Fibroblast of skin of right quadriceps (primary cell): Measurements from ENCODE around the gene EXOC4.

Experiments
- DNase-seq: peaks from one replicate; pipeline ENCODE4 v3.0.0-alpha.2; 2013

The EXOC4 gene

DNA sequence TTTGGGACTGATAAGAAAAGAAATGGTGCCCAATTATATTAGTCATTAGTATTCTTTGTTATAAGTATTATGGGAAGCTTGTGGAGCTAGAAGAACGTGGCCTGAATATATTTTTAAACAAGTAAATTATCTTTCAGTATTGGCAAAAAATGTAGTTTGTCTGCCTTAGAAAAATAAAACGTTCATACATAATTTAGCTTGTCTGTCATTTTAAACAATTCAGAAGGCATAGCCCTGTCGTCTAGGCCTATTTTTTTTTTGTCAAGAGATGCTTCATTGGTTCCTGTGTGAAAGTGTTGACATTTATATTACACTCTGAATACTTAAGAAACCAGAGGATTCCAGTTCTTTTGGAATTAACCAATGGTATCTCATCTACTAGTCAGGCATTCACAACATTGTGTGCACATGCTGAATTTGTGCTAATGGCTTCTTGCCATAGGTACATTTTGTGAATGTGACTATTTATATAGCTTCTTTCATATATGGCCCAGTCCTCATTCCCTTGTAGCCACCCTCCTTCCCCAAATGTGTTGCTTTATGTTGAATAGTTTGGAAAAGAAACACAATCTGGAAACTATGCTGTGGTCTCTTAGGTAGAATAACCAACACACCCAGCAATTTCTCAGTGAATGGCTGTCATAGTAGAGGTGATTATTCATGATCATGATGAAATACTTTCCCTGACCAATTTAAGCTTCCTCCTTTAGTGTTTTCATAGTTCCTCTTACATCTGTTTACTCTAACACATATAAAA is 435.8 kb downstream of the EXOC4 start:
- DNase-seq: peak; percentile 89

DNA sequence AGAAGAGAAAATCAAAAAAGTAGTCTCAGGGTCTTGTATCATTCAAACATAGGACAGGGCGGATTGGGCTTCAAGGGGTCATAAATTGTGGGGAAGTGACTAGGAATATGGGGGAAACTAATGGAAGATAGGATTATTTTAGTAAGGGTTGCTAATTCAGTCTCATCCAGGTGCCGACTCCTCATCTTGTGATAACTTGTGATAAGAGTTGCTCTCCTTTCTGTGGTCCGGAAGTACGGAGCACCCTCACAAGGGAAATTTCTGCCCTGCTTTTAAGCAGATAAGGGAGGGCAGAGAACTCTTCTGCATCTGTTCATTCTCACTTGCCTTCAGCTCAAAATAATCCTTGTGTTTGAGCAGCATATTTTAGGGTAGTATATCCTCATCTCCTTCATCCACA is 437.9 kb downstream of the EXOC4 start:
- no peak for DNase-seq

DNA sequence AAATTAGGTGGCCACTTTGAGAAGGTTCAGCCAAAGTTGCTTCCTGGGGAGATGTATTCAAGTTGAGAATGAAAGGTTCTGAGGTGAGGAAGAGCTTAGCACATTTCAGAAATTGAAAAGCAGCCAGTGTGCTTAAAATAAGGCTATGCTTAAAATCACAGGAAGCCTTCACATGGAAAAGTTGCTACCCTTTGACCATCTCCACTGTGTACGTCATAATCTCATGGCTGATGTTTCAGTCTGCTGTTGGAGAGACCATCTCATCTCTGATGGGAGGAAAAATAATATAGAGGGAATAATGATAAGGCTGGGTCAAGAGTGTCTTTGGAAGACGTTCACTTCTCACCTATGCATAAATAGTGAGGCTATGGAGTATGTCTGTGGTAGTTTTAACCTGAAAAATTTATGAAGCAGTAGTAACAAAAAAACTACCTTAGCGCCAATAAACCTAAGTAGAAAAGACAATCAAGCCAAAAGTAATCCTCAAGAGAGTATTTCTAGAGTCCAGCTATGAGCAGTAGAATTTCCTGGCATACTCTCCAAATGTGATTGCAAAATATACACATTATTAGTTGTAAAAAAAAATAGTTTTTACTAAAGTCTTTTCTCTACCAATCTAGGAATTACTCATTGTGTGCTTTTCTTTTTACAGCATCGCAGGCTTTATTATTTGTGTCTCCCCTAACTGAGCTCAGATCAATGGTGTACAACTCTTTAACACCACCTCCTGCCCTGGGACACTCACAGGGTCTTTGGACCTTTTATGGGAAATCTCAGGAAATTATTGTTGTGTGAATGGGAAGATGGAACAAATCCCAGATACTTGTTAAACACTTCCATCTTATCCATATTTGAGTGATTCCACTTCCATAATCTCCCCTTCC is 439.1 kb downstream of the EXOC4 start:
- DNase-seq: peak; percentile 67

DNA sequence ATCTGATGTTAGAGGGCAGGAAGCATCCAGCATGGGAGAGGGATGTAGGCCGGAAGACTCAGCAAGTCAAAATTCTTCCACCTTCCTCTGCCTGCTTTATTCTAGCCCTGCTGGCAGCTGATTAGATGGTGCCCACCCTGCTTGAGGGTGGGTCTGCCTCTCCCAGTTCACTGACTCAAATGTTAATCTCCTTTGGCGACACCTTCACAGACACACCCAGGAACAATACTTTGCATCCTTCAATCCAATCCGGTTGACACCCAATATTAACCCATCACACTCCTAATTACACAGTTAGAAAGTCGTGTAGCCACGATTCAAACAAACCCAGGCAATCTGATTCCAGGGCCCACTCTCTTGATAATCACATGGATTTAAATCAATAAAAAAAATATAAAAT is 440.4 kb downstream of the EXOC4 start:
- DNase-seq: no peak

DNA sequence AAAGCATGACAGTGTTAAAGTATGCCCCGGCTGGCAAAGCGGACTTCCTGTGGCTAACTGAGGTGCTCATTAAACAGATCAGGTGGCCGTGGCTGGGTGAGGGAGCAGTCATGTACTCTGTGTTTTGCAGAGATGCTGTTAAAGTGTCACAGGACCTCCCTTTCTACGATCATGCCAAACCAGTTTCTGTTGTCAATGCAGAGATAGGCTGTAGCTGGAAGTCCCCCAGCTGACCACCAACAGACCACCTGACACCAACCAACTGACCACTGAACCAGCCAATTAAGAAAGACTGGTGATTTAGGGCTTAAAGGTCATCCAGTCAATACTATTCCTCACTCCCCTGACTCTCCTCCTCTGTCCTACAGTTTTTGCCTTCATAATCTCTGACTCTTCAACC is 443.2 kb downstream of the EXOC4 start:
- DNase-seq: no peak

DNA sequence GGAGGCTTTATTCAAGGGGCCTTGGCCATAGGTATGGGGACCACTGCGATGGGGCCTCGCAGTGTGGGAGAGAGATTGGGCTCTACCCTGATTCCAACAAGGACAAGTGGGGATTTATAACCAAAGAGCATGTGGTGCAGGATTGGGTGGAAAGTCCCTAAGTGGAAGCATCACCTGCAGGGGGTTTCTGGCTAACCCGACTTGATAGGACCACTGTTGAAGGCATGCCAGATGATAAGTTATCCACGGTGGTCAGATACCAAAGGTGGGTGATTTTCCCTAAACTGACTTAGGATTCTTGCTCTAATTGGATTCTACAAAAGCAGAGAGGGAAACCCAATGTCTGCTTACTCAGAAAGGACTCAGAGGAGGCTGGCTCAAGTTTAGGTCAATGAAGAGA is 444.7 kb downstream of the EXOC4 start:
- no peak for DNase-seq

DNA sequence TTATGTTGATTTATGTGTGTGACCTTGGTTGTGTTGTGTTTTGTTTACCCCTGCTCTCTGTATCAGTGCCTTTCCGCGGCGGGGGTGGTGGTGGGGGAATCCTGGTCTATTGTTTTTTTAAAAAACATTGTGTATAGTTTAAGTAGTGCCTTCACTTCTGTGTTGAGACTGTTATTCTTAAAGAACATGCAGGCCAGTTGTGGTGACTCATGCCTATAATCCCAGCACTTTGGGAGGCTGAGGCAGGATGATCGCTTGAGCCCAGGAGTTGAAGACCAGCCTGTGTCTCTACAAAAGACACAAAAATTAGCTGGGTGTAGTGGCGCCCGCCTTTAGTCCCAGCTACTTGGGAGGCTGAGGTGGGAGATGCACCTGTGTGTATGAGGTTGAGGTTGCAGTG is 445.2 kb downstream of the EXOC4 start:
- peak; percentile 16 for DNase-seq

DNA sequence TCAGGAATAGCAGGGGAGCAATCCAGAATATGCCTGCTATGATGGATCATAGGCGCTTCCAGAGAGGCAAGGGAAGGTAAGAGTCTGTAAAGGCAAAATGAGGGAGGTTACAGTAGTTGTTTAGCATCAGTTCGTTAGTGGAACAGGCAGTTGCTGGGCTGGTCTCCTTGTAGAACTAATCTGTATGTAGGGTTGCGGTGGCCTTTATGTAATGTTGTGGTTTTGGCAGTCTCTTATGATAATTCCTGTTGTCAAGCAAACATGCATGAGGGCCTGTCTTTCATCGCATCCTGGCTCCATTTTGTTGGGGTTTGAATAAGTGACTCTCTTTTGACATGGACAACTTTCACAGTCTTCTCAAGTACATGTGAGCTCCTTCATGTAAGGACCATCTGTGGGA is 446.5 kb downstream of the EXOC4 start:
- peak; percentile 47 for DNase-seq

DNA sequence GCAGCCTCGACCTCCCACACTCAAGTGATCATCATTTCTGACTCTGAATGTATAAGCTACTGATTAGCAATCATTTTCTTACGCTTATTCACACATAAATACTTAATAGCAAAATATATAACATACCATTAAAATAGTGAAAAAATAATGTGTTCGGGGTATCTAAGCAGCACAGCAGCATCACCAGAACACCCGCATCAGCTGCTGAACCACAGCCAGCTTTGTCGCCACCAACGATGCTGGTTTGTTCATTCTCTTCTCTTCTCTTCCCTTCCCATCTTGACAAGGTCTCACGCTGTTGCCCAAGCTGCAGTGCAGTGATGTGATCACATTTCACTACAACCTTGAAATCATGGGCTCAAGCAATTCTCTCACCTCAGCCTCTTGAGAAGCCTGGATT is 449.2 kb downstream of the EXOC4 start:
- DNase-seq: no peak

DNA sequence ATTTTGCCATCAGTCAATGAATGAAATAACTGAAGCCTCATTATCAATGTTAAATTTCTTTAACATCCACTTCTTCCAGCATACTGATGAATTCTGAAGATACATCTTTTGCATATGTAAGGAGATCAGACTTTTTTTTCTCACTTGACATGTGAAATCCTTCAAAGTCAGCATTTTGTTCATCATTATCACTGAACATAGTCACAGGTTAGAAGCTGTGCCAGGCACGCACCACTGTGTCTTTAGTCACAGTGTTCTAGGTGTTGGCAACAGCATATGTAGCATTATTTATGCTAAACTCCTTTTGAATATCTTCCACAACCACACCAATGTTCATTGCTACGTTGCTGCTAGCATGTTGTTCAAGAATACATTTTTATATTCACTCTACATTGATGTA is 450.1 kb downstream of the EXOC4 start:
- DNase-seq: no peak

DNA sequence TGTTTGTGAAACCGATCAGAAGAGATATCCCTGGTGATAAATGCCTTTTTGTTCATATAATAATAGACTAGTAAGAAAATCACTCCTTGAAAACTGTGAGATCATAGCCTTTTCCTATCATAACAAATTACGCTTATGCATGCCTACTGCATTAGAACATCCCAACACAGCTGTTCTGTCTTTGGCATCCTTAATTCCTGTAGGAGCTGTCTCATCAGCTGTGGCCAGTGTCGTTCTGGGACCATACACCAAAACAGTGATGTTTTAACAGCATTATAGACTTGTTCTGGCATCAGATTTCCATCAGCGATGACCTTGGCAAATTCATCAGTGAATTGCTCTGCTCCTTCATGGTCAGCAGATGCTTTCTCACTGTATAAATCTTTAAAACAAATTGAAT is 450.7 kb downstream of the EXOC4 start:
- peak; percentile 71 for DNase-seq

DNA sequence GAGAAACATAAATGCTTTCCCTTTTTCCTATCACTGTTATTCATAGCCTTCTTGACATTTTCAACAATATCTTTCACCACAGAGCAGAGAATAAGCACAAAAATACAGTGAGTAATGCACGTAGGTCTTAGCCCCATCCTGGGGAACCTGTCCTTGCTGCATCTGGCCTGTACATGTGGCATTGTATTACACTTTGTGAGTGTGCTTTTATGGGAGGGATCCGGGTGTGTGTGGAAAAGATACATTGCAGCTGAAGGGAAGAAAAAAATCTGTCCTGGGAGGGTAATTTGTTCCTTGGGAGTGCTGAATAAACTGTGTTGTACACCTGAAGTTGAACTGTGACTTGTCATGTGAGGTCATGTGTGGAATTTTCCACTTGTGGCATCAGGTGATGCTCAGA is 451.6 kb downstream of the EXOC4 start:
- DNase-seq: no peak

DNA sequence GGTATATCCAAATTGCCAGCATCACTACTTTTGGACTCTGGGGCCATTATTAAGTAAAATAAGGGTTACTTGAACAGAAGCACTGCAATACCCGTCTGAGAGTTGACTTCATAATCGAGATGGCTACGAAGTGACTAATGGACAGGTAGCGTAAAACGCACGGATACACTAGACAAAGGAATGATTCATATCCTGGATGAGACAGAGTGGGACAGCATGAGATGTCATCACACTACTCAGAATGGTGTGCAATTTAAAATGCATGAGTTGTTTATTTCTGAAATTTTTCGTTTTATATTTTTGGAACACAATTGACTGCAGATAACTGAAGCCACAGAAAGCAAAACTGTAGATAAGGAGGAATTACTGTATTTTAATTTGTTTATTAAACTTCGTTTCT is 452.7 kb downstream of the EXOC4 start:
- DNase-seq: peak; percentile 60

DNA sequence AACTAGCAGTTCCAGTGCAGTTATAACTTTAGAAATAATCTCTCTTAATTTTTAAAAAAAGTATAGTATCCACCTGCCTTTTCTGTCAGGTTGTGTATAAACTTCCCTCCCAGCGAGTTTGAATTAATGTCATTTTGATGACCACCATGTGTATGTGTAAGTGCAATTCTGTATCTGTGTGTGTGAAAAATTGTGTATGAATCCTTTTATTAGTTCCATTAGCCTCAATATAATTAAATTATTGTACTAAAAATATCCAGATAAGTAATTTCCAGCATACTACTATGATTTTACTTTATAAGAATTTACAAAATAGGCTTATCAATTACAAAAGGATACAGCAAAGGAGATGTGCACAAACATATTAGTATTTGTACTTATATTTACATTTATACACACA is 453.1 kb downstream of the EXOC4 start:
- DNase-seq: no peak

DNA sequence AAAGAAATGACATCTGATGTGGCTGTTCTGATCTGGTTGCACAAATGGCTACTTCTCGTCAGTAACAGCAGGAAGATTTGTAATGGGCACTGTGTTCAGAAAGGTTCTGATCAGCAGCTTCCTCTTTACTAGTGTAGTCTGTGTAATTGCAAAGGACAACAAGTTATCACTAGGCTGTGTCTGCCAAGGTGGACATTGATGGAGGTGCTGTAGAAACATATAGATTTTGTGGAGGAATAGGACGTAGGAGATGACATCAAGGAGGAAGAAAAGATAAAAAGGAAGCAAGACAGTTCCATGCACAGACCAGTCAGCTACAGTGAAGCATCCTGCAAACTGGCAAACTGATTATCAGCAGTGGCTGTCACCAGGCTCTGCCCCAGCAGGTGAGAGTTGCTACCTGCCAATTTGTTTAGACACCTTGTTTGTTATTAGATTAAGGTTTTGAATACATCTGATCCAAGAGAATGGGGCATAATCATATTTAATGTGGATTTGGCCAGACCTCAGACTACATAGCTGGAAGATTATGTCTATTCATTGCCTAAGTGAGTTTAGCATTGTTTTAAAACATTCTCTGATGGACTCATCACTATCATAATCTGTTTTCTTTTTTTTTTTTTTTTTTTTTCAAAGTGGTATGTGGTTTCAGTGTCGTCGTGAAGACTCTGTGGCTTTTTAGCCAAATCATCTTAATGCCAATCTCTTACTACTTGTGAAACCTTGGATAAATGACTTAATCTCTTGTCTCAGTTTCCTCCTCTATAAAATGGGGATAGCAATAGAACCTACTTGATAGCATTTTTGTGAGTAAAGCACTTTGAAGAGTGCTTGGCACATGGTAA is 456.4 kb downstream of the EXOC4 start:
- DNase-seq: no peak

DNA sequence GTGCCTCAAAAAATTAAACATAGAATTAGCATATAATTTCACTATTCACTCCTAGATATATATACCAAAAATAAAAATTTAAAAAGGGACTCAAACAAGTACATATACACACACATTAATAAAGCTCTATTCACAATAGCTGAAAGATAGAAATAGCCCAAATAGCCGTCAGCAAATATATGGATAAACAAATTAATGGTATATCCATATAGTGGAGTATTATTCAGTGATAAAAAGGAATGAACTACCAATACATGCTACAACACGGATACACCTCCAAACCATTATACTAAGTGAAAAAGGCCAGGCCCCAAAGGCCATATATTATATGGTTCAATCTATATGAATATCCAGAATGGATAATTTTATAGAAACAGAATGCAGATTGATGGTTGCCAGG is 459.7 kb downstream of the EXOC4 start:
- no peak for DNase-seq

DNA sequence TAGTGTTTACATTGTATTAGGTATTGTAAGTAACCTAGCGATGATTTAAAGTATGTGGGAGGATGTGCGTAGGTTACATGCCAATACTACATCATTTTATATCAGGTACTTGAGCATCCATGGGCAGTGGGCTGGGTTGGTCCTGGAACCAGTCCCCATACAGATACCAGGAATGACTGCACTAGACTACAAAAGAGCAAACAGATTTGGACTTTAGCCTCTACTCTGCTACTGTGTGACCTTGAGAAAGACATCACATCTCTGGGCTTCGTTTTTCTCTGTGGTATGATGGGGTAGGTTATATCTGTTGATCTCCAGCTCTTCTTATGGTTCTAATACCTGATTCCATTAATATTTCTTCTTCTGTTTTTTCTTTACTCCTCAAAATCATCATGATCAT is 461.8 kb downstream of the EXOC4 start:
- DNase-seq: no peak

DNA sequence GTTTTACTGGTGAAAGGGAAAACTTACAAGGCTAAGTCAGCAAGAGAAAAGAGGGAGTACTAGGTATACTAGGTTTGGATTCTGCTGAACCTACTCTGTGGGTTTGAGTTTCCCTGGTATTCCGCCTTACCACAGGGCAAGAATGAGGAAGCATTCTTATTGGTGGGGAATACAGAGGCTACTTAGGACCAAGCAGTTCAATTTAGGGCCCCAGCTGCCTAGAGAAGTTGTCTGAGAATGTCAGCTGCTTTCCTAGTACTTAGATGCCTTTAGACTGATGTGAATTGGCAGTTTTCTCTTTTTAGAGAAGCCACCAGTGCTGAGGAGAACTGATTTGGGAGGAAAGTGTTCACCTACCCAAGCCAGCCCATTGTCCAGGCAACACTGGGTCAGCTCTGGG is 465.3 kb downstream of the EXOC4 start:
- no peak for DNase-seq

DNA sequence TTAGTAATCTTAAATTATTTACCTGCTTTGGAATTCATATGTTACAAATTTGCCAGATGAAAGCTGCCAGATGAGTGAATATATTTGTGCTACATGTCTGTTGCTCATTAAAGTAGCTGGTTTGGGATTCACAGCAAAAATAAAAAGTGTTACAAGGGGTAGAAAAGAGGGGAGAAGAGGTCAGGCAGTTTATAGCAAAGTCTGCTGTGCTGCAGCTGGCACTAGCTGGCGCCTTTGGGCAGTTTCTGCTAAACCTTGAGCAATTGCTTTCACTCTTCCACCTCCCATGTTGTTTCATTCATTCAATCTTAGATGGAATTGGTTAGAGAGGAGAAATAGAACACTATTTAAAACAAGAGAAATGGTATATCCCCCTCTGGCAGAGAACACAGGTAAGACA is 470.2 kb downstream of the EXOC4 start:
- DNase-seq: no peak

DNA sequence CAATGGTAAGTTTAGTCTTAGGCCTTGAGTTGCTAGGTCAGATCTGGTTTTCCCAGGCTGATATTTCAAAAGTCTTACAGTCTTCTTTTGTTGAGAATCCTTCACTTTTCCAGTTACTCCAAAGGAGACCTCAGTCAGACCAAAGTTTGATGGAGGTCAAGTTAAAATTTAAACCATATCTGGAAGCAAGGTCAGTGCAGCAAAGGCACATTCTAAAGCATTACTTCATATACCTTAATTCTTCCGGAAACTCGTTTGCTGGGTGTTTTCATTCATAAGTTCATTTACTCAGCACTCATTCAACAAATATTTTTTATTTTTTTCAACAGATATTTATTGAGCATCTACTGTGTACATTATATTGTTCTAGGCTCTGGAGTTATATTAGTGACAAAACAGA is 471.3 kb downstream of the EXOC4 start:
- no peak for DNase-seq

DNA sequence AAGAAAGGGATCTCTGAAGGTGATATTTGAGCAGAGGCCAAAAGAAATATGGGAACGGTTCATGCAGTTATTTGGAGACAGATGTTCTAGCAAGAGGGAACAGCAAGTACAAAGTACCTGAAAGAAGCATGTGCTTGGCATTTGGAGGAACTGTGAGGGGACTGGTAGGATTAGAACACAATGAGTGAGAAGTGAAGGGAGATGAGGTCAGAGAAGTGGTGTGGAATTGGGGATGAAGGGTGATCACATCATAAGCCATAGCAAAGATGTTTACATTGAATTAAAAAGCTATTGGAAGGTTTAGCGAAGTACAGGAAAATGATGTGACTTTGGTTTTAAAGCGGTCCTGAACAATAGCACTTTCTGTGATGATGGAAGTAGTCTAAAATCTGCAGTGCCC is 471.8 kb downstream of the EXOC4 start:
- no peak for DNase-seq

DNA sequence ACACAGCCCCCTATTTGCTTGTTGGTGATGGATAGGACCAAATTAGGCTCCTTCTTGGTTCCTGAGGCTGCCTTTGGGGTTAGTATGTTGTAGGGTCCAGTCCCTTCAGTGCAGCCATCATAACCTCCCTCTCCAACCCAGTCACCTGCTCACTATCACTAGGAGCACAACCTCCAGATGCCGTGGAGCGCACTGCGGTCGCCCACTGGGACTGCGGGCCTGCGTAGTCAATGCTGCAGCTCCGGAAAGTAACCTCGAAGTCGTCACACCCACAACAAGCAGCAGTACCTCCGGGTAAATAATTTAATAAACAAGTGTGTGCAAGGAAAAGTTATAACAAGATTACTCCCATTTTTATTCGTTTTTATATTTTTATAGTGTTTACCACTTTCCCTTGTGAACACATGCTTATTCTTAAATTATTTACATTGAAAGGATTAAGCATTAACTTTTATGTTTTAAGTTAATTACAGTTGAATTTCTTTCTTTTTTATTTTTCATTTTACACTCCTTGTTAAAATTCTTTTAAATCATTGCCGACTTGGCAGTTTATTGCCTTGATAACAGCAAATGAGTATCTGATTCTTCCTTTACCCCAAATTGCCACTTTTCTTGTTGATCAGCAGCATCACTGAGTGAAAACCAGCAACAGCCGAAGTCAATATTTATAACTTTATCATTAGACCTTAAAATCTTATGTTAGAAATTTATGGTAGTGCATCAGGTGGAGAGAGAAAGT is 474.8 kb downstream of the EXOC4 start:
- DNase-seq: no peak

DNA sequence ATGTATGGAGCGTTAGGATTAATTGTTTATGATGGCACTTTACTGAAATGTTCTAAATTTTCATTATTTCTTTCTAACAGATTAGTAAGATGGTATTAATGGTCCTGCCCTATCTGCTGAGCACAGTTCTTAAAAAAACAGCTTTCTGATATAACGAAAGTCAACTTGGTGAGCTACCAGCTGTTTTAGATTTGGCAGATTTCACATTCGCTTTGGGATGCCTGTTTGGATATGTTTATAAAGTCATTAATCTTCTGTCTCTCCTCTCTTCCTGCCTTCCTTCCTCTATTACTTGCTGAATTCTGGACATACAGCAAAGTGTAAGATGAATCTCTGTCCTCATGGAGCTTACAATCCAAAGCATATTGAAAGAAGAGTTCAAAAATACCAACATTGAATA is 477.5 kb downstream of the EXOC4 start:
- DNase-seq: no peak
